CD4-positive, alpha-beta T cell treated with Interleukin-2 at 100 ng/mL for 4 hours (primary cell): ENCODE results near the gene SEC14L3.
A peak's percentile ranks its signal among the peaks of the same experiment; 100 is the strongest.
"Not testable (repeated sequence)": the region's sequence is repeated elsewhere in the genome, so short reads cannot be mapped to it uniquely, and the experiment has no call there.

Experiments used
- DNase-seq: peaks from one replicate; pipeline ENCODE4 v3.0.0-alpha.2; 2020; ENCODE audit warnings: low spot score

Gene SEC14L3

GRCh38 chr22:30485362-30485988 is 13.7 kb upstream of the SEC14L3 start:
- DNase-seq = peak; percentile 75

GRCh38 chr22:30483169-30483568 is 11.4 kb upstream of the SEC14L3 start:
- DNase-seq = no peak

GRCh38 chr22:30481711-30482110 is 9.9 kb upstream of the SEC14L3 start:
- no peak for DNase-seq

GRCh38 chr22:30479981-30480380 is 8.2 kb upstream of the SEC14L3 start:
- DNase-seq = no peak

- peak; percentile 8 for DNase-seq
Measured at GRCh38 chr22:30474683-30475424, 3.0 kb upstream of the SEC14L3 start.

GRCh38 chr22:30474121-30474520 is 2.3 kb upstream of the SEC14L3 start:
- DNase-seq = no peak

- DNase-seq = no peak
Measured at GRCh38 chr22:30472994-30473720, 1.3 kb upstream of the SEC14L3 start.

GRCh38 chr22:30470655-30471054 is 1.2 kb downstream of the SEC14L3 start:
- no peak for DNase-seq

GRCh38 chr22:30469165-30469564 is 2.7 kb downstream of the SEC14L3 start:
- DNase-seq = no peak

GRCh38 chr22:30460555-30460954 is 11.3 kb downstream of the SEC14L3 start:
- DNase-seq = not testable (repeated sequence)

- DNase-seq = no peak
Measured at GRCh38 chr22:30460147-30460546, 11.7 kb downstream of the SEC14L3 start.

GRCh38 chr22:30459181-30460052 is 12.4 kb downstream of the SEC14L3 start:
- DNase-seq = no peak

GRCh38 chr22:30457981-30458380 is 13.8 kb downstream of the SEC14L3 start:
- no peak for DNase-seq

GRCh38 chr22:30455075-30455840 is 16.6 kb downstream of the SEC14L3 start:
- no peak for DNase-seq

- DNase-seq = no peak
Measured at GRCh38 chr22:30453731-30454510, 17.9 kb downstream of the SEC14L3 start.

- no peak for DNase-seq
Measured at GRCh38 chr22:30452861-30453260, 19.0 kb downstream of the SEC14L3 start.

GRCh38 chr22:30451488-30451887 is 20.3 kb downstream of the SEC14L3 start:
- DNase-seq = not testable (repeated sequence)

- no peak for DNase-seq
Measured at GRCh38 chr22:30447656-30448055, 24.2 kb downstream of the SEC14L3 start.

- DNase-seq = no peak
Measured at GRCh38 chr22:30445438-30446145, 26.2 kb downstream of the SEC14L3 start.
